GM12874 (cell line): ENCODE results near the gene ABCG8.

Experiments used
- TF ChIP-seq, protein P1 (sequence below): IDR thresholded peaks from 2 replicates; pipeline ENCODE4 v1.5.1; 2011; ENCODE audit warnings: low read depth, mild to moderate bottlenecking, control low read depth, low read length, moderate library complexity; ENCODE audit not compliant: insufficient read depth

Gene ABCG8

DNA sequence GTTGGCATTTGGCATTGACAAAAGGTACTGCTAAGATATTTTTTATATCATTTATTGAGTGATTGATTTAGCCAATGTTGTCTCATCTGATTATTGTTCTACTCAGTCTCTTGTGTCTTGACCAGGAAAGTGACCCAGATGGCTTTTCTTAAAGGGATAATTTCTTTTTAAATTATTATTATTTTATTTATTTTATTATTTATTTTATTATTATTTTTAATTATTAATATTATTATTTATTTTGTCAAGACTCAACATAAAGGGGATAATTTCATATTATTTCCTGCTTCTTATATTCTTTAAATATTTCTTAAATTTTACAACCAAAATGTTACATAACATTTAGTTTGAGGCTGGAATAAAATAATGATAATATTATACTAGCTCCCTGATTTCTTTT lies 37.9 kb upstream of the ABCG8 start:
- TF ChIP-seq, protein P1, sequence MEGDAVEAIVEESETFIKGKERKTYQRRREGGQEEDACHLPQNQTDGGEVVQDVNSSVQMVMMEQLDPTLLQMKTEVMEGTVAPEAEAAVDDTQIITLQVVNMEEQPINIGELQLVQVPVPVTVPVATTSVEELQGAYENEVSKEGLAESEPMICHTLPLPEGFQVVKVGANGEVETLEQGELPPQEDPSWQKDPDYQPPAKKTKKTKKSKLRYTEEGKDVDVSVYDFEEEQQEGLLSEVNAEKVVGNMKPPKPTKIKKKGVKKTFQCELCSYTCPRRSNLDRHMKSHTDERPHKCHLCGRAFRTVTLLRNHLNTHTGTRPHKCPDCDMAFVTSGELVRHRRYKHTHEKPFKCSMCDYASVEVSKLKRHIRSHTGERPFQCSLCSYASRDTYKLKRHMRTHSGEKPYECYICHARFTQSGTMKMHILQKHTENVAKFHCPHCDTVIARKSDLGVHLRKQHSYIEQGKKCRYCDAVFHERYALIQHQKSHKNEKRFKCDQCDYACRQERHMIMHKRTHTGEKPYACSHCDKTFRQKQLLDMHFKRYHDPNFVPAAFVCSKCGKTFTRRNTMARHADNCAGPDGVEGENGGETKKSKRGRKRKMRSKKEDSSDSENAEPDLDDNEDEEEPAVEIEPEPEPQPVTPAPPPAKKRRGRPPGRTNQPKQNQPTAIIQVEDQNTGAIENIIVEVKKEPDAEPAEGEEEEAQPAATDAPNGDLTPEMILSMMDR, result no peak

DNA sequence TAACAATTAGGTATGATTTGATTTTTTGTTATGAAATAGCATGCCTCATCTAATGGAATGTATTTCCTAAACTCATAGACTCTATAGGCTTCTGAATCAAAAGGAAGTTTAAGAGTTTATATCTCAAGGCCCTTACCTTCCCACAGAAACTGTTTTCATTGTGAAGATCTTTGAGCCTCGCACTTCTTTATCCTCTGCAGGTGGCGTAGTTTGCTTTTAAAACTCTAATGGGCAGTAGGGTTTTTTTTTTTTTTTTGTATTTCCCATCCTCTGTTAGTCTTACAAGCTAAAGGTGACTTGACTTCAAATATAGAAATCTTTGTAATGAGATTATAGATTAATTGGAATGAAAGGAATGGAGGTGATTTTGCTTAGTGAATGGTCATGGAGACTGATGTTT lies 36.6 kb upstream of the ABCG8 start:
- TF ChIP-seq, protein P1, result no peak

DNA sequence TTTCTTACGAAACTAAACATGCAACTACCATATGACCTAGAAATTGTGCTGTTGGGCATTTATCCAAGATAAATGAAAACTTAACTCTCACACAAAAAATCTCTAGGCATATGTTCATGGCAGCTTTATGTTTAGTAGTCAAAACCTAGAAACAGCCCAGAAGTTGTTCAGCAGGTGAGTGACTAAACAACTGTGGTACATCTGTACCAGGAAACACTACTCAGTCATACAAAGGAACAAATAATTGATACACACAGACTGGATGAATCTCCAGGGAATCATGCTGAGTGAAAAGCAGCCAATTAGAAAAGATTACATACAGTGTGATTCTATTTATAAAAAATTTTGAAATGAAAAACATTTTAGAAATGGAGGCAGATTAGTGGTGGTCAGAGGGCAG lies 35.7 kb upstream of the ABCG8 start:
- TF ChIP-seq, protein P1, result no peak

DNA sequence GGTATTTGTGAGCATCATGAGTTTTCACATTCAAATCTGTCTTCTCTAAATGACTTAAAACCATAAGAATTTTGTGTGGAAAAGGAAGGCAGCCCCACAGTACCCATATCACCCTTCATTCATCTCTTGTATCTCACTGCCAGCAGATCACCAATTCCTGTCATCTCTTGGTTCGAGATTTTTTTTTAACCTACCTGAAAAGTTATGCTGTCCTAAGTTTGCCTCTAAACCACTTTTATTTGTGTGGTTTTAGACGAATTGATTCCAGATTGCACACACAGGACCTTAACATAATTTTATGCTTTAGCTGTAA lies 32.1 kb upstream of the ABCG8 start:
- TF ChIP-seq, protein P1, result no peak

DNA sequence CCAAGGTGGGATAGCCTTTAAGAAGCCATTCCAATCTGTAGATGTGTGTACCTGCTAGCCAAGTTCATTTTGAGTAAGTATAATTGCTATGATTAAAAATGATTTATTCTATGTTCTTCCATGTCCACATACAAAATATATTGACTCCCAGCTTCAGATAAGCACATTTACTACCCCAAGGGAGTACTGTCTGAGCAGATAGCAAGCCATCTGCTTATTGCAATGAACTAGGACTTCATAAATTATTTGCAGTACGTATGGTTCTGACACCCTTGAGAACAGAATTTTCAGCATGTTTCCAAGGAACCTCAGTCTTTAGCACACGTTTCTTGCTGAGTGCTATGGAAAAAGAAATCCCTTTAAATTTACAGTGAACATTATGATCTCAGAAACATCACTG lies 28.3 kb upstream of the ABCG8 start:
- TF ChIP-seq, protein P1, result no peak

DNA sequence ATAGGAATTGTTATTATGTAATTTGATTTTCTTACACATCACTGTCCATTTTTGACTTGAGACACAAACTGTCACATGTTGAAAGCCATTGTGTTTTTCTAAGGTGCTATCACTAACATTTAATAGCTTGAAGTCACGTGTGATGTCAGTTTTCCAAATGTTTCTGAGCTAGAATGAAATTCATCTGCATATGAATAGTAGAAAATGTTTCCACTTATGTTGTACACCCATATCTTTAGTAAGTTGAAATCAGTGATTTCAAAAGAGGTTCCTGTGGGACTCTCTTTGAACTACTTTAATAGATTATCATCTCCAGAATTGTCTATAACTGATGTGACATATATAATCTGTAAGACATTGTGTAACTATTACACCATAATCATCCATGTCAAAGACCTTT lies 27.9 kb upstream of the ABCG8 start:
- TF ChIP-seq, protein P1, result no peak

DNA sequence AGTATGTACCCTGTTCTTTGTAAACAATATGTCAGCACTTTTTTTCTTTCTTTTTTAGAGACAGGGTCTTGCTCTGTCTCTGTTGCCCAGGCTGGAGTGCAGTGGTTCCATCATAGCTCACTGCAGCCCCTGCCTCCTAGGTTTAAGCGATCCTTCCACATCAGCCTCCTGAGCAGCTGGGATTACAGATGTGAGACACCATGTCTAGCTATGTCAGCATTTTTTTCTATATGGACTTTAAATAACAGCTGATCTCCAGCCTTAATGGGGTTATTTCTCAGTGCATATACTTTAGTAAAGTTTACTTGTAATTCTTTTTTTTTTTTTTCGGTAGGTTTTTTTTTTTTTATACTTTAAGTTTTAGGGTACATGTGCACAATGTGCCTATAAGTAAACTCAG lies 26.8 kb upstream of the ABCG8 start:
- TF ChIP-seq, protein P1, result no peak

DNA sequence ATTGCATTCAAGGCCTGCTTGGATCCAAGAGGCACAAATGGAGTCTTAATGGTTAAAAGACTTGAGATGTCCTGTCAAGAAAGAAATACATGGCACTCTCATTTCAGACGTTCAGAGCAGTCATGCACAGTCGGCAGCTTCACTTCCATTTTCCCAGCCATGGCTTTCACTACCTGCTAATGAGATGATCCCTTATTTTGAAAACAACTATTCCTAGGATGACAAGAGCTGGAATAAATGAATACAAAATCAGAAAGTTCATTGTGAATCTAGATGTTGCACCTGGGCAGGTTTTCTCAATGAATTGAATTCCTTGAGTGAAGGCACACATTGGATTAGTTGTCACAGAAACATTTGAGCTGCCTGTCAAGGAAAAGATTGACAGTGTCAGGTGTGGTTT lies 25.8 kb upstream of the ABCG8 start:
- TF ChIP-seq, protein P1, result no peak
